OCI-LY3 (cell line): ENCODE data around the gene CYP27A1.

Experiments
- EZH2phosphoT487 ChIP-seq: fragments of 200-600 bp; shearing (Covaris generic); IDR thresholded peaks from 2 replicates; pipeline ENCODE4 v1.6.1; 2018; ENCODE audit warnings: antibody characterized with exemption, mixed run types, low read depth
- TF ChIP-seq, protein P1 (sequence below): fragments of 200-600, 300-600 bp; sonication (generic); IDR thresholded peaks from 2 replicates; pipeline ENCODE4 v1.5.1; 2014; ENCODE audit warnings: antibody characterized with exemption, low read length, low read depth

DNA sequence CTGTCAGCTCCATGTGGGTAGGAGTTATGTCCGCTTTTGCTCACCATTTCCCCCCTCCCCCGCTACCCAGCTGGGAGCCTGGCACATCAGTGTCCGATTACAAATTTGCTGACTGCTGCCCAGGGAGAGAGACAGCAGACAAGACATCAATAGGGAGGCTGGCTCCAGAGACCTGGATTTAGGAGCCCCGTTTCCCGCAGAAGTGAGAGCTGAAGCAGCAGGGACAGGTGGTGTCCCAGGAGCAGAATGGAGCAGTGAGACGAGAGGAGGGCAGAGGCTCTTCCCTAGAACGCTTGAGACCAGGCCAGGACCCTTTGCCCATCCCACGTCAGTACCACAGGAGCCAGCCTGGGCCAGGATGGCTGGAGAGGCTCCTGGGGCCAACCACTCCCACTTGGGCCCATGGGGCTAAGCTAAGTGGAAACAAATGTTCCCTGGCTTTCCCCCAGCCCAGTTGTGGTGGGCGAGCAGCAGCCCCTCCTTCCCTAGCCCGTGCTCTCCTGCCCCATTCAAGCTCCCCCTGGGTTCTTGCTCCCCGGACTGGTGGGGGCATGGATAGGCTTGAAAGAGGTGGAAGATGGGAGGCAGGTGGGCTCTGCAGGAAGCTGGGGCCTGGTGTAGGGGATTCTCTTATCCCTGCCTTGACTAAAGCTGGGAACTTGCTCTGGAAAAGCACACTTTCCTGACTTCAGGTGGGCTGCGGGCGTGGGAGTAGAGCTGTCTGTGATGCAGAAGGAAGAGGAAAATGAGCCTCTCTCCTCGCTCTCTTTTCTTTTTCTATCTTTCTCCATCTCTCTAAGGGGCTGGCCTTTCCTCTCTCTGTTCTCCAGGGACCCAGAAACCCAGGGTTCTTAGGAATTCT lies 73.6 kb downstream of the CYP27A1 start:
- TF ChIP-seq, protein P1, sequence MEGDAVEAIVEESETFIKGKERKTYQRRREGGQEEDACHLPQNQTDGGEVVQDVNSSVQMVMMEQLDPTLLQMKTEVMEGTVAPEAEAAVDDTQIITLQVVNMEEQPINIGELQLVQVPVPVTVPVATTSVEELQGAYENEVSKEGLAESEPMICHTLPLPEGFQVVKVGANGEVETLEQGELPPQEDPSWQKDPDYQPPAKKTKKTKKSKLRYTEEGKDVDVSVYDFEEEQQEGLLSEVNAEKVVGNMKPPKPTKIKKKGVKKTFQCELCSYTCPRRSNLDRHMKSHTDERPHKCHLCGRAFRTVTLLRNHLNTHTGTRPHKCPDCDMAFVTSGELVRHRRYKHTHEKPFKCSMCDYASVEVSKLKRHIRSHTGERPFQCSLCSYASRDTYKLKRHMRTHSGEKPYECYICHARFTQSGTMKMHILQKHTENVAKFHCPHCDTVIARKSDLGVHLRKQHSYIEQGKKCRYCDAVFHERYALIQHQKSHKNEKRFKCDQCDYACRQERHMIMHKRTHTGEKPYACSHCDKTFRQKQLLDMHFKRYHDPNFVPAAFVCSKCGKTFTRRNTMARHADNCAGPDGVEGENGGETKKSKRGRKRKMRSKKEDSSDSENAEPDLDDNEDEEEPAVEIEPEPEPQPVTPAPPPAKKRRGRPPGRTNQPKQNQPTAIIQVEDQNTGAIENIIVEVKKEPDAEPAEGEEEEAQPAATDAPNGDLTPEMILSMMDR, result no peak
- no peak for TF ChIP-seq EZH2phosphoT487
